HUES6 (cell line): Measurements from ENCODE around the gene CLSTN3.

Source experiments
- H3K27ac ChIP-seq: 2 replicates; pipeline ENCODE4 v1.7.0; 2013; ENCODE audit warnings: low read depth, mild to moderate bottlenecking, low read length, inconsistent platforms
- H3K27me3 ChIP-seq: 2 replicates; pipeline ENCODE4 v1.6.1; 2013; ENCODE audit warnings: low read length; ENCODE audit not compliant: control insufficient read depth, insufficient read depth
- H3K36me3 ChIP-seq: 2 replicates; pipeline ENCODE4 v1.6.1; 2013; ENCODE audit warnings: low read length; ENCODE audit not compliant: control insufficient read depth, insufficient read depth
- H3K4me1 ChIP-seq: 2 replicates; pipeline ENCODE4 v1.6.1; 2013; ENCODE audit warnings: low read length; ENCODE audit not compliant: control insufficient read depth, insufficient read depth
- H3K4me3 ChIP-seq: 2 replicates; pipeline ENCODE4 v1.5.1; 2013; ENCODE audit warnings: low read depth, low read length
- H3K9ac ChIP-seq: one replicate; pipeline ENCODE4 v1.6.1; 2013; ENCODE audit warnings: mild to moderate bottlenecking, low read length
- H3K9me3 ChIP-seq: 2 replicates; pipeline ENCODE4 v1.6.1; 2013; ENCODE audit warnings: low read depth, low read length; ENCODE audit not compliant: control insufficient read depth, insufficient read depth

CLSTN3 gene

DNA sequence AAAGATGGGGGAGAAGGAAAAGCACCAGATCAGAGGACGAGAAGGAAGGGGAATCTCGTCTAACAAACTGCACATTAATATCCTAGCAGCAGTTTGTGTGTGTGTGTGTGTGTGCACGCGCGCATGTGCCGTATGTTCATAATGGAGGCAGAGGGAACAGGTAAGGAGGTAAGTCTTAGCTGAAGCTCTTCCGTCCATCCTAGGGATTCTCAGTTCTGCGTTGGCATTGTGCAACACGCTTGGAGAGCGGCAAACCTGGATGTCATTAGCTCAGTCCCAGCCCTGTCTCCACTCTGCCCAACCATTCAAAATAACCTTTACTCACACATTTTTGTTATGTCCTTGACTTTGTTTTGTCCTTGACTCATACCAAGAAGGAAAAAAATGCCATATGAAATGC, 36.3 kb upstream of the CLSTN3 start:
- Histone ChIP-seq H3K4me1 (peaks cover 31% of the 10 kb centered on the region), H3K27me3 (no peaks in the 10 kb centered on the region), H3K9me3 (no peaks in the 10 kb centered on the region), H3K9ac (no peak overlapping the region), H3K27ac (no peak overlapping the region), H3K4me3 (no peak overlapping the region), H3K36me3 (no peaks in the 10 kb centered on the region)

- Histone ChIP-seq H3K27me3 (no peaks in the 10 kb centered on the region), H3K4me3 (no peak overlapping the region), H3K27ac (no peak overlapping the region), H3K9me3 (no peaks in the 10 kb centered on the region), H3K36me3 (peaks cover 6% of the 10 kb centered on the region; the same call in 1 of the 2 replicates), H3K4me1 (peaks cover 19% of the 10 kb centered on the region), H3K9ac (no peak overlapping the region)
These were observed 33.9 kb upstream of the CLSTN3 start for GRCh38 chr12:7096006-7096932.

DNA sequence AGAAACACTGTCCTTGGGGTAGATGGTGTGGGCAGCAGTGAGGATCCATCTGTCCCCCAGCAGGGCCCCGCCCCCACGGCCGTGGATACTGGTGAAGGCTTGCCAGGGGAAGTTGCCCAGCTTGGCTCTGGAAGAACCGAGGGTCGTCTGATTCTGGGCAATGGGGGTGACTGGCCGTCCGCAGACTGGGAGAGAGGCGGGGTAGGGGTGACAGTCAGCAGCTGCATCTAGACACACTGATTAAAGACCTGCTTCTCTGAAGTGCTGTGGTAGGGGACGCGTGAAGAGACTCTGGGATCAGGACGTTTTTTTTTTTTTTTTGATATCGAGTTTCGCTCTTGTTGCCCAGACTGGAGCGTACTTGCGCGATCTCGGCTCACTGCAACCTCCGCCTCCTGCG, 33.2 kb upstream of the CLSTN3 start:
- peaks cover 6% of the 10 kb centered on the region; the same call in 1 of the 2 replicates for H3K36me3 ChIP-seq
- H3K9me3 ChIP-seq, result no peaks in the 10 kb centered on the region
- H3K27ac ChIP-seq, result no peak overlapping the region
- H3K4me1 ChIP-seq, result peaks cover 12% of the 10 kb centered on the region
- no peaks in the 10 kb centered on the region for H3K27me3 ChIP-seq
- no peak overlapping the region for H3K9ac ChIP-seq
- no peak overlapping the region for H3K4me3 ChIP-seq

DNA sequence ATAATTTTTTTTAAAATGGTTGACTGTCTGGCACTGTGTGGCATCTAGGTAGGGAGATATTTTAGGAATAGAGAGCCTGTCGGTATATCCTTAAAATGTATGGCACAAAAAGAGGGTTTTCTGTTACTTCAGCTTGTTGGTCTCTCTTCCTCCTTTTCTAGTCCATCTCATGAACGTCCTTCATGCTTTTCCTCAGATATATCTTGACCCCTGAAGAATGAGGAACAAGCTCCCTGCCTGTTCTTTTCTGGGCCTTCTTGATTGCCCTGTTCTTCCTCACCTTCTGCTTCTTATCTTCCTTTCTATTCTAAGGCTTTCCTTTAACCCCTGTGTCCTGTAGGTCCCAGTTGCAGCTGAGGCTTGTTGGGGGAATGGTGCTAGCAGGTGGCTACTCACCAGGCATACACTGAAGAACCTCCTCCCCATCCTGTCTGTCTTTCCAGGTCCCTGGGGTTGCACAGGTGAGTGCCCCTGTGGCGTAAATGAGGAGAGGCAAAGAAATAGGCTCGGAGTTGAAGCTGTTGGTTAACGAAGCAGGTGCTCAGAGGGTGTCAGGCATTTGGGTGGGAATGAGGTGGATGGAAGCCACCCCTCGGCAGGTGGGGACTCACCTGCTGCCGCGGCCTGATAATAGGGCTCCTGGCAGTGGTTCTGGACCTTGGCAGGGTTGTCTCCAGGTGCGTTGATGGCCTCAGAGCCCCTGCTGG, 30.7 kb upstream of the CLSTN3 start:
- Histone ChIP-seq H3K27me3 (no peaks in the 10 kb centered on the region), H3K27ac (no peak overlapping the region), H3K4me3 (no peak overlapping the region), H3K9me3 (no peaks in the 10 kb centered on the region), H3K4me1 (peaks cover 6% of the 10 kb centered on the region), H3K9ac (no peak overlapping the region), H3K36me3 (peaks cover 6% of the 10 kb centered on the region; the same call in 1 of the 2 replicates)

GRCh38 chr12:7100239-7100638, 29.9 kb upstream of the CLSTN3 start:
- Histone ChIP-seq H3K27ac (no peak overlapping the region), H3K9ac (no peak overlapping the region), H3K27me3 (no peaks in the 10 kb centered on the region), H3K4me3 (no peak overlapping the region), H3K36me3 (peaks cover 6% of the 10 kb centered on the region; the same call in 1 of the 2 replicates), H3K9me3 (no peaks in the 10 kb centered on the region), H3K4me1 (peaks cover 6% of the 10 kb centered on the region)

DNA sequence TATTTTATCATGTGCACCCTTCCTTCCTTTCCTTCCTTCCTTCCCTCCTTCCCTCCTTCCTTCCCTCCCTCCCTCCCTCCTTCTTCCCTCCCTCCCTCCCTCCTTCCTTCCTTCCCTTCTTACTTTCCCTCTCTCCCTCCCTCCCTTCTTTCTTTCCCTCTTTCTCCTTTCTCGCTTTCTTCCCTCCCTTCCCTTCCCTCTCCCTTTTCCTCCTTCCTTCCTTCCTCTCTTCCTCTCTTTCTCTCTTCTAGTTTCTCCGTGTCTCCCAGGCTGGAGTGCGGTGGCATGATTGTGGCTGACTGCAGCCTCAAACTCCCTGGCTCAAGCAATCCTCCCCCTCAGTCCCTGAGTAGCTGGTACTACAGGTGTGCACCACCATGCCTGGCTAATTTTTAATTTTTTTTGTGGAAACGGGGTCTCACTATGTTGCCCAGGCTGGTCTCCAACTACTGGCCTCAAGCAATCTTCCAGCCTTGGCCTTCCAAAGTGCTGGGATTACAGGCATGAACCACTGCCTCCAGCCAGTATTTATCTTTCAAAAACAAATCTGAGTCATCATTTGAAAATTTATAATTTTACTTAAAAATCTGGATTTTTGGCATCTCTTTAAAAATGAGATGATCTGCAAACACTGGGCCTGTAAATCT, 29.0 kb upstream of the CLSTN3 start:
- Histone ChIP-seq H3K27ac (no peak overlapping the region), H3K4me3 (no peak overlapping the region), H3K4me1 (no peaks in the 10 kb centered on the region), H3K27me3 (no peaks in the 10 kb centered on the region), H3K9me3 (peaks cover 3% of the 10 kb centered on the region; the same call in 1 of the 2 replicates), H3K36me3 (peaks cover 6% of the 10 kb centered on the region; the same call in 1 of the 2 replicates), H3K9ac (no peak overlapping the region)

DNA sequence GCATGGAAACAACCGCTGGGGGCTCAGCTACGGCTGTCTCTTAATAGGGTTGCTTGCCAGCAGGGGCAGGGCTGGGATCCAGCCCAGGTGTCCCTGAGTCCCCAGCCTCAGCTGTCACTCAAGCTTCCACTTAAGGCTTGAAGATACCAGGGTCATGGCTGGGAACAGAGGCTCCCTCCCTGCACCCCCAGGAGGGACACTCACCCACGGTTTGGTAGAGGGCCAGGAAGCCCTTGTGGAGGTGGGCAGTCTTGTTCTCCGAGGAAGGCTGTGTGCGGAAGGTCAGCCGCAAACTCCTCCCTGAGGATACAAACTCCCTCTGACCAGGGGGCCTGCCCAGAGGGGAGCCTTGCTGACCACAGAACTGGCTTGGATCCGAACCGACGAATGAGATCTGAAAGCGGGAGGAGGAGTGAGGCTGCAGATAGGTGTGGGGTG, 28.5 kb upstream of the CLSTN3 start:
- no peaks in the 10 kb centered on the region for H3K4me1 ChIP-seq
- H3K9me3 ChIP-seq, result peaks cover 5% of the 10 kb centered on the region; the same call in 1 of the 2 replicates
- H3K4me3 ChIP-seq, result no peak overlapping the region
- H3K27me3 ChIP-seq, result no peaks in the 10 kb centered on the region
- peaks cover 6% of the 10 kb centered on the region; the same call in 1 of the 2 replicates for H3K36me3 ChIP-seq
- H3K9ac ChIP-seq, result no peak overlapping the region
- H3K27ac ChIP-seq, result no peak overlapping the region

DNA sequence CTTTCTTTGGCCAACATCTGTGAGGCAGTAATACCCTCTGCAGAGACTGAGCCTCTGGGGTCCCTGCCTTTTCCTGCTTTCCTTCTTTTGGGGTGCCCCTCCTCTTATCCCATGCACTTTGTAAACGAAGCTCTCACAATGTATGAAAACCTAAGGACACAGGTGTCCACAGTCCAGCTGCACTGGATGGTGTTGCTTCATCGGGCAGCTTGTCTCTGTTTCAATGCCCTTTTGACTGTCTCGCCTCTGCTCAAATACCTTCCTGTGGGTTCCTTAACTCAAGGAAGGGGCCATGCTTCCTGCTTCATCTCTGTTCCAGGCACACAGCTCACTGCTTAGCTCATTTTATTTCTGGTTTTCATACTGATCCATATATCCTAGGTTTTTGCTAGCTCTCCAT, 27.6 kb upstream of the CLSTN3 start:
- Histone ChIP-seq H3K27me3 (no peaks in the 10 kb centered on the region), H3K4me3 (no peak overlapping the region), H3K27ac (no peak overlapping the region), H3K9ac (no peak overlapping the region), H3K4me1 (no peaks in the 10 kb centered on the region), H3K36me3 (peaks cover 6% of the 10 kb centered on the region; the same call in 1 of the 2 replicates), H3K9me3 (peaks cover 5% of the 10 kb centered on the region; the same call in 1 of the 2 replicates)

DNA sequence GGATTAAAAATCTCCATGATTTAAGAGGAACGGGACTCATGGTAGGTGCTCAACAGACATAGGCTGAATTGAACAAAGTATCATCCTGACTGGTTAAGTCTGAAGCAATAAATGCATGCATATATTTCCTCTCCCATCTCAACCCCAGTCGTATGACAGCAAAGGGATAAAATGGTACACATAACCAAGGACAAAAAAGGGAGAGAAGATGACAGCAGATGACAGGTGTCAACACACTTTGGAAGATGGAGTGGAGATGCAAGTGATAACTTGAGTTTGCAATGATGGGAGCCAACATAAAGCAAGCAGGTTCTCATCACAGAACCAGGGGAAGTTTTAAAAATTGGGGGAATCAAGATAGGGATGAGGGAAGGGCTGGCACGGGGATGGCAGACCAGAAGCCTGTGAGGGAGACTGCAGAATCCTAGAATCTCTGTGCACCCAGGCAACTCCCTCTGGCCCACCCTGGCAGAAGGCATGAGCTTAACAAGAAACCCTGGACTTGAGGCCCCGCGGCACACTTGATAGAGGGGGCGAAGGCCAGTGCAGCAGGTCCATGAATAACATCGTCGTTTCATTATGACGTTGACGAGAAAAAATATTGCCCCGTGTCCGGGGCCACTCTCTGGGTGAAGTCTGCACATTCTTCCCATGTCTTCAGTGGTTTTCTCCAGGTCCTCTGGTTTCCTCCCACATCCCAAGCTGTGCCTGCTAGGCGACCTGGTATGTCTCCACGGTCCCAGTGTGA, 26.2 kb upstream of the CLSTN3 start:
- peaks cover 5% of the 10 kb centered on the region; the same call in 1 of the 2 replicates for H3K9me3 ChIP-seq
- no peak overlapping the region for H3K9ac ChIP-seq
- H3K4me1 ChIP-seq, result no peaks in the 10 kb centered on the region
- H3K36me3 ChIP-seq, result peaks cover 6% of the 10 kb centered on the region; the same call in 1 of the 2 replicates
- H3K27me3 ChIP-seq, result no peaks in the 10 kb centered on the region
- no peak overlapping the region for H3K4me3 ChIP-seq
- H3K27ac ChIP-seq, result no peak overlapping the region

DNA sequence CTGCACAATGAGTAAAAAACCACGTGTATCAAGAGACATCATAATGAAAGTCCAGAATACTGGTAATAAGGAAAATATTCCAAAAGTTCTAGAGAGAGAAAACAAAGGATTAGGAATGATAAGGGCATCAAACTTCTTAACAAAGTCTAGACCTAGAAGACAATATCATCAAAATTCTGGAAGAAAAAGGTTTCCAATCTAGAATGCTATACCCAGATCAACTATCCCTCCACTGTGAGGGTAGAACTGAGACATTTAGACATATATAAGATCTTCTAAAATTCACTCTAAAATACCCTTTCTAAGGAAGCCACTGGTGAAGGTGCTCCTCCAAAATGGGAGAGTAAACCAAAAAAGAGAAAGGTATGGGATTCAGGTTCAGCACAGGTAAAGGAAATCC, 24.1 kb upstream of the CLSTN3 start:
- H3K9me3 ChIP-seq, result peaks cover 5% of the 10 kb centered on the region; the same call in 1 of the 2 replicates

More for the DNA sequence above, 24.1 kb upstream of the CLSTN3 start:
- Histone ChIP-seq H3K9ac (no peak overlapping the region), H3K27me3 (0 out of 2 replicates have a peak, but pooled peaks cover 9% of the 10 kb centered on the region), H3K4me1 (peaks cover 5% of the 10 kb centered on the region), H3K36me3 (no peaks in the 10 kb centered on the region; the same call in 1 of the 2 replicates), H3K4me3 (no peak overlapping the region), H3K27ac (no peak overlapping the region)
